HUES64 (cell line): ENCODE measurements around the gene MAGI3.
"Not testable (repeated sequence)": the region's sequence is repeated elsewhere in the genome, so short reads cannot be mapped to it uniquely, and the experiment has no call there.

ENCODE experiments used
- H3K27ac ChIP-seq: 2 replicates; pipeline ENCODE4 v1.7.0; 2013; ENCODE audit warnings: low read depth, low read length, inconsistent platforms
- H3K27me3 ChIP-seq: 2 replicates; pipeline ENCODE4 v1.6.1; 2013; ENCODE audit warnings: mild to moderate bottlenecking, low read length; ENCODE audit not compliant: insufficient read depth
- H3K36me3 ChIP-seq: 2 replicates; pipeline ENCODE4 v1.6.1; 2013; ENCODE audit warnings: mild to moderate bottlenecking, low read length; ENCODE audit not compliant: insufficient read depth
- H3K4me1 ChIP-seq: 2 replicates; pipeline ENCODE4 v1.6.1; 2013; ENCODE audit warnings: mild to moderate bottlenecking, low read length, moderate library complexity; ENCODE audit not compliant: insufficient read depth
- H3K4me3 ChIP-seq: 2 replicates; pipeline ENCODE4 v1.5.1; 2013; ENCODE audit warnings: mild to moderate bottlenecking, low read length, moderate library complexity
- H3K9ac ChIP-seq: 2 replicates; pipeline ENCODE4 v1.6.1; 2013; ENCODE audit warnings: mild to moderate bottlenecking, low read depth, low read length
- H3K9me3 ChIP-seq: 2 replicates; pipeline ENCODE4 v1.6.1; 2013; ENCODE audit warnings: low read depth, low read length; ENCODE audit not compliant: insufficient read depth
- WGBS: fragments of 150-250, 120-280 bp; methylation state at CpG from one replicate; pipeline ENCODE4 v1.1.7; 2013; ENCODE audit warnings: missing lambda C conversion rate; 5-methylcytosine and 5-hydroxymethylcytosine counted together

The MAGI3 gene

GRCh38 chr1:113543110-113543509, 152.8 kb downstream of the MAGI3 start:
- Histone ChIP-seq H3K9me3 (no peaks in the 10 kb centered on the region), H3K36me3 (no peaks in the 10 kb centered on the region), H3K4me3 (no peak overlapping the region), H3K27ac (no peak overlapping the region), H3K27me3 (no peaks in the 10 kb centered on the region), H3K4me1 (peaks cover 16% of the 10 kb centered on the region), H3K9ac (no peak overlapping the region)
- no CpG with 5 or more reads among the region's 1 CpG for WGBS

DNA sequence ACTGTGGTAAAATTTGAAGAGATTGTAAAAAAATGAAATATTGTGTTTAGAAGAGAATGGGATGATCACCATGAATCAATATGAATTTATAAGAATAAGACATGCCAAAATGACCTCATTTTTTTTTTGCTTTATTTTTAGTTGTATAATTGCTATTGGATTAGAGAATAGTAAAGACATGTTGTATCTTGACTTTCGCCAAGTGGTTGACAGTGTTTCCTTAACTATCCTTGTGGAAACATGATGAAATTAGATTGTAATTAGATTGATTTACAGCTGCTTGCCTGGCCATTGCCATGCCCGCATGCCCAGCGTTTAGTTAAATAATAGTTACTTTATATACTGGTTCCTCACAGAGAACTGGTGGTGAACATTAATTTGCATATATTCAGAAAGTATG, 154.9 kb downstream of the MAGI3 start:
- H3K4me1 ChIP-seq: peaks cover 18% of the 10 kb centered on the region
- H3K9ac ChIP-seq: no peak overlapping the region
- no peaks in the 10 kb centered on the region for H3K27me3 ChIP-seq
- WGBS: 91% methylated on average over 3 of the region's 3 CpGs
- H3K4me3 ChIP-seq: no peak overlapping the region
- no peaks in the 10 kb centered on the region for H3K9me3 ChIP-seq
- H3K27ac ChIP-seq: no peak overlapping the region
- no peaks in the 10 kb centered on the region for H3K36me3 ChIP-seq

DNA sequence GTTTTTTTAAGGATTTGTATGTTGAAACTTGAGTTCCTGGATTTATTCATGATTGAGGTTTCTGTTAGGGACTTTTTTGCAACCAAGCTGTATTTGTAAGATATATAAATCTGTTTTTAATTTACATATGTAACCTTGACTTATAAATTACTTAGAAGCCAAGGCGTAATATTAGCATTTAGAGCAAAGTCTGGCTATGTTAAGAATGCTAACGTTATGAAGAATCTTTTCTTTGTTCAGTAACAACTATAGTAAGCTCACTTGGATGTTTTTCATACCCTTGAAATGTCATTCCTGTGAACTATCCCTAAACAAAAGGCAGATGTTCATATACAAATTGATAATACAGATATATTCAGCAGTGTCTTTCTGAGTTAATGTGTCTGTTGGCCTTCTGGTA, 155.3 kb downstream of the MAGI3 start:
- Histone ChIP-seq H3K4me1 (peaks cover 18% of the 10 kb centered on the region), H3K27ac (no peak overlapping the region), H3K36me3 (no peaks in the 10 kb centered on the region), H3K9ac (no peak overlapping the region), H3K27me3 (no peaks in the 10 kb centered on the region), H3K9me3 (no peaks in the 10 kb centered on the region), H3K4me3 (no peak overlapping the region)
- 100% methylated on average over 1 of the region's 2 CpGs for WGBS

DNA sequence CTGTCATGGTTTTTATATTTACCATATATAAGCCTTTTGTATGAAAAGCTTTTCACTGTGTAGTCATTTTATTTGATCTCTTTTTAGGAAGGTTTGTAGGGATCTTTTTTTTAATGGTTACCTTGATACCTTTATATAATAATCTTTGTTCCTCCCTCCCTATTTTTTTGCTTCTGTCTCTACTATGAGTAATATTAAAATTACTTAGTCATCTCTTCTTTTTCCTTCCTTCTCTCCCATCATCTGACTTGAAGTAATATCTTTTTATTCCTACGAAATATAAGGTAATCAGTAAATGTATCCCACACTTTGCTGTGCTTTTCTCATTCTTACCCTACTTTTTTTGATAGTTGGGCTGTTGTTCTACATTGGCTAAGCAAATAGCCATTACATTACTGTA, 161.4 kb downstream of the MAGI3 start:
- Histone ChIP-seq H3K4me3 (no peak overlapping the region), H3K27me3 (no peaks in the 10 kb centered on the region), H3K27ac (no peak overlapping the region), H3K4me1 (peaks cover 21% of the 10 kb centered on the region), H3K9ac (no peak overlapping the region), H3K36me3 (no peaks in the 10 kb centered on the region), H3K9me3 (no peaks in the 10 kb centered on the region)
- no CpG with 5 or more reads among the region's 1 CpG for WGBS

- WGBS: no CpG with 5 or more reads among the region's 1 CpG
- no peak overlapping the region for H3K27ac ChIP-seq
These were observed 161.9 kb downstream of the MAGI3 start for GRCh38 chr1:113552244-113552643.

DNA sequence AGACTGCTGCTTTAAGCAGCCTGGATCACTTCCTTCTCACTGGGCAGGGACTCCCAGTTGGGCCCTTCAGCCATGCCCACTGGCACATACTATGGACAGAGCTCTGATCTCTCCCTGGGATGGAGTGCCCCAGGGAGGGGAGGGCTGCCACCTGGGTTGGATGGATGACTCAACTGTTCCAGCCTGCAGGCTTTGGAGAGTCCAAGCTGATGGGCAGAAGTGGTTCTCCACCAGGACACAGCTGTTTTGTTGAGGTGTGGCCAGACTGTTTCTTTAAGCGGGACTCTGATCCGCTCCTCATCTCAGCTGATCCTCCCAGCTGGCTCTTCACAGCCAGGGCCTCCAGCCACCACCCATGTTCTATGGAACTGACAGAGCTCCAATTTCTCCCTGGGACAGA, 166.9 kb downstream of the MAGI3 start:
- H3K4me3 ChIP-seq: no peak overlapping the region
- H3K27me3 ChIP-seq: no peaks in the 10 kb centered on the region
- no peaks in the 10 kb centered on the region for H3K4me1 ChIP-seq
- no peak overlapping the region for H3K9ac ChIP-seq
- no peak overlapping the region for H3K27ac ChIP-seq
- WGBS: 96% methylated on average over 2 of the region's 2 CpGs
- no peaks in the 10 kb centered on the region for H3K9me3 ChIP-seq
- H3K36me3 ChIP-seq: no peaks in the 10 kb centered on the region

More at GRCh38 chr1:113552244-113552643, 161.9 kb downstream of the MAGI3 start:
- Histone ChIP-seq H3K36me3 (no peaks in the 10 kb centered on the region), H3K27me3 (no peaks in the 10 kb centered on the region), H3K4me3 (no peak overlapping the region), H3K4me1 (peaks cover 18% of the 10 kb centered on the region), H3K9me3 (no peaks in the 10 kb centered on the region), H3K9ac (no peak overlapping the region)

GRCh38 chr1:113565621-113566020, 175.3 kb downstream of the MAGI3 start:
- no peaks in the 10 kb centered on the region for H3K27me3 ChIP-seq
- no peak overlapping the region for H3K9ac ChIP-seq
- no peaks in the 10 kb centered on the region for H3K4me1 ChIP-seq
- H3K36me3 ChIP-seq: no peaks in the 10 kb centered on the region
- no peak overlapping the region for H3K27ac ChIP-seq
- no peak overlapping the region for H3K4me3 ChIP-seq
- H3K9me3 ChIP-seq: peaks cover 17% of the 10 kb centered on the region

- no peaks in the 10 kb centered on the region for H3K27me3 ChIP-seq
- peaks cover 17% of the 10 kb centered on the region for H3K9me3 ChIP-seq
- no peaks in the 10 kb centered on the region for H3K36me3 ChIP-seq
- H3K27ac ChIP-seq: no peak overlapping the region
- no peak overlapping the region for H3K4me3 ChIP-seq
- H3K4me1 ChIP-seq: no peaks in the 10 kb centered on the region
- no peak overlapping the region for H3K9ac ChIP-seq
These were observed 177.1 kb downstream of the MAGI3 start for GRCh38 chr1:113567427-113567826.

DNA sequence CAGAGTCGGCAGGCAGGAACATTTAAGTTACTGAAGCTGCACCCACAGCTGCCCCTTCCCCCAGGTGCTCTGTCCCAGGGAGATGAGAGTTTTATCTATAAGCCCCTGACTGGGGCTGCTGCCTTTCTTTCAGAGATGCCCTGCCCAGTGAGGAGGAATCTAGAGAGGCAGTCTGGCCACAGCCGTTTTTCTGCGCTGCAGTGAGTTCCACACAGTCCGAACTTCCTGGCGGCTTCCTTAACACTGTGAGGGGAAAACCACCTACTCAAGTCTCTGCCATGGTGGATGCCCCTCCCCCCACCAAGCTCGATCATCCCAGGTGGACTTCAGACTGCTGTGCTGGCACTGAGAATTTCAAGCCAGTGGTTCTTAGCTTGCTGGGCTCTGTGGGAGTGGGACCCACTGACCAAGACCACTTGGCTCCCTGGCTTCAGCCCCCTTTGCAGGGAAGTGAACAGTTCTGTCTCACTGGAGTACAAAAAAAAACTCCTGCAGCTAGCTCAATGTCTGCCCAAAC, 185.5 kb downstream of the MAGI3 start:
- H3K4me1 ChIP-seq, H3K9me3 ChIP-seq, H3K4me3 ChIP-seq, H3K36me3 ChIP-seq, H3K27me3 ChIP-seq, H3K9ac ChIP-seq, H3K27ac ChIP-seq: not testable (repeated sequence)
- WGBS: 92% methylated on average over 6 of the region's 6 CpGs

GRCh38 chr1:113576271-113576670, 186.0 kb downstream of the MAGI3 start:
- no peaks in the 10 kb centered on the region for H3K27me3 ChIP-seq
- no peaks in the 10 kb centered on the region for H3K9me3 ChIP-seq
- WGBS: 94% methylated on average over 6 of the region's 6 CpGs
- peaks cover 5% of the 10 kb centered on the region; the same call in 1 of the 2 replicates for H3K4me1 ChIP-seq
- no peak overlapping the region for H3K4me3 ChIP-seq
- H3K27ac ChIP-seq: no peak overlapping the region
- H3K36me3 ChIP-seq: no peaks in the 10 kb centered on the region
- H3K9ac ChIP-seq: no peak overlapping the region

- Histone ChIP-seq H3K4me3 (no peak overlapping the region), H3K27me3 (no peaks in the 10 kb centered on the region), H3K9ac (no peak overlapping the region), H3K27ac (no peak overlapping the region), H3K36me3 (no peaks in the 10 kb centered on the region), H3K9me3 (no peaks in the 10 kb centered on the region), H3K4me1 (peaks cover 5% of the 10 kb centered on the region; the same call in 1 of the 2 replicates)
- 95% methylated on average over 2 of the region's 2 CpGs for WGBS
These were observed 189.1 kb downstream of the MAGI3 start for GRCh38 chr1:113579256-113580018.

DNA sequence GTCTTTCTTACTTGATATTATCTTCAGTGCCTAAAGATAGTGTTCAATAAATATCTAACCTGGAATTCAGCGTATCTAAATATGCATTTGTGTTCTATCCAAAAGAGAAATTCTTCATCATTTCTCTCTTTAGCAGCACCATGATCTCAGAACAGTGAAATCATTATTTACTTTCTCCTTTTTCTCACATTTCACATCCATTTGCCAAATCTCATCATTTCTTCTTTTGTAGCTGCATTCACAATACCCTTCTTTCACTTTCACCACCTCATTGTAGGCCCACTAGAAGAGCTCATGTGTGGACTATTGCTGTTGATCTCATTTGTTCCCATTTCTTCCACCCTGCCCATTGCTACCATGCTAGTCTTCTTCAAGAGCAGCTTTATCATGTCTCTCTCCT, 191.0 kb downstream of the MAGI3 start:
- Histone ChIP-seq H3K36me3 (no peaks in the 10 kb centered on the region), H3K4me3 (no peak overlapping the region), H3K9me3 (no peaks in the 10 kb centered on the region), H3K9ac (no peak overlapping the region), H3K4me1 (peaks cover 5% of the 10 kb centered on the region; the same call in 1 of the 2 replicates), H3K27me3 (no peaks in the 10 kb centered on the region), H3K27ac (no peak overlapping the region)
- 100% methylated on average over 1 of the region's 1 CpG for WGBS
